ENCODE results near the gene HID1.
"Not testable (repeated sequence)": the region's sequence is repeated elsewhere in the genome, so short reads cannot be mapped to it uniquely, and the experiment has no call there.

Gene HID1

DNA sequence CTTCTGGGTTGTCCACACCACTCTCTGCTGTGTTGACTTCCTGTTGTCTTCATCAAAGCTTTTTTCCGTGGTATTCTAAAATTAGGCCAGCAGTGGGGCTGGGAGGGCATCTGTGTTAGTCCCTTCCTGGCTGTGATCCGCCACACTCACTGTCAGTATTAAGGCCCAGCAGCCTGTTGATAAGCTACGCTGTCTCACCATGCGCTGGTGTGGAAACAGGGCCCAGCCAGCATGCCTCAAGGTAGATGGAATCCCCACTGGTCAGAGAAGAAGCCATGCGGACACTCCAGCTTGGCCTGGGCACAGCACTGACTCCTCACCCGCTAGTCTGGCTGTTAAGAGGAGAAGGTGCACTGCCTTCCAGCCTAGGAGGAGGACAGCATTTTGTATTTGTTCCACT lies 26.2 kb upstream of the HID1 start:
- DNase-seq = no peak

DNA sequence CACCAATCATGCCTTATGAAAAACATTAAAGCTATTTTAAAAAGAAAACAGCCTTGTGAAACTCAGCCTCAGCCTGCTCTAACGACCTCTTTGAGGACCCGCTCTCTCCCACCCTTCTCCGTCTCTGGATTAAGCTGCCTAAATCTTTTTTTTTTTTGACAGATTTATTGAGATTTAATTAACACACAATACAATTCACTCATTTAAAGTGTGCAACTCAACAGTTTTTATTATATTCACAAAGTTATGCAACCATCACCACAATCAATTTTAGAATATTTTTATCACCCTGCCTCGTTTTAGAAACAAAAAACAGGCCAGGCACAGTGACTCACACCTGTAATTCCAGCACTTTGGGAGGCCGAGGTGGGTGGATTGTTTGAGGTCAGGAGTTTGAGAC lies 23.3 kb upstream of the HID1 start:
- DNase-seq = no peak

DNA sequence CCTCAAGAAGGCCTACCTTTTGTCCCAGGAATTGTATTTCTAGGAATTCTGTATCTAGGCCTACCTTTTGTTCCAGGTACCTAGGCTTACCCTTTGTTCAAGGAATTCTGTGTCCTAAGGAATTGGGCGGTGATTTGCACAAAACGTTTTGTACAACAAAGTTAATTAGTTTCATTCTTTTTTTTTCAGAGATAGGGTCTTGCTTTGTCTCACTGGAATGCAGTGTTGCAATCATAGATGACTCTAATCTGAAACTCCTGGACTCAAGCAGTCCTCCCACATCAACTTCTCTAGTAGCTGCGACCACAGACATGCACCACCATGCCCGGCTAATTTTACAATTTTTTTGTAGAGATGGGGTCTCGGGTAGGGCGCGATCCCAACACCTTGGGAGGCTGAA lies 21.9 kb upstream of the HID1 start:
- DNase-seq = no peak

DNA sequence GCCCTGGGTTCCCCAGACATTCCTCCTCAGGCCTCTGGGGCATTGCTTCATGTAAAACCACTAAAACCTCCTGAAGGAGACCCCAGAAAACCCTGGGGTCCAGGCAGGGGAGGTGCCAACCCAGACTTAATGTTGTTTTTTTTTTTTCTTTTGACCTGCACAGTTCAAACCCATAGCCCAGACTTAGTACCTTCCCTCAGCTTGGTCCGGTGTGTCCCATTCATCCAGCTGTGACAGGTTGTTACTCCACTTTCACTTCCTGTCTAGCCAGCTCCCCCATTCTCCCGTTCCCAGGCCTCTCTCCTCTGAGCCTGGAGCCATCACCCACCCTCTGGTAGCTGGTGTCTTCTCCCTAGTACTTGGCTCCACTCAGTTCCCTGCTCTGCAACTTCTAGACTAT lies 19.7 kb upstream of the HID1 start:
- no peak for DNase-seq

DNA sequence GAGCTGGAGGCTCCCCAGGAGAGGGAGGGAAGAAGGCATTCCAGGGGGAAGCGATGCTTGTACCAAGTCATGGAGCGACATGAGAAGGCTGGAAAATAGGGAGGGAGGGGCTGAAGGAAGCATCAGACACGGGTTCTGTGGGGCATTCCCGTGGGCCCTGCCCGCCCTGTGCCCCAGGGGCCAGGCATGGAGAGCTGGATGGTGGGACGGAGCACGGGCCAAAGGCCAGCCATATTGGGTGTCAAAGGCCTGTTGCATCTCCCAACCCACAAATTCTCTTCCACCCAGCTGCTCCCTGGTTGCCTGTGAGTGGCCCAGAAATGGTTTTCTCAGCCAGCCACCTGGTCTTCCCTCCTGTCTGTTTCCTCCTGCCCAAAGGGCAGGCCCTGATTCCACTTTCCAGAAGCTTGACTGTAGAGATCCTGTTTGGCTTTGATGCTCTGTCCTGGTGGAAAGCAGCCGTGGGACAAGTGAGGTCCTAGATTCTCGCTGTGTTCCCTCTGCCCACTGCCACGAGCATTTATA lies 18.1 kb upstream of the HID1 start:
- no peak for DNase-seq

DNA sequence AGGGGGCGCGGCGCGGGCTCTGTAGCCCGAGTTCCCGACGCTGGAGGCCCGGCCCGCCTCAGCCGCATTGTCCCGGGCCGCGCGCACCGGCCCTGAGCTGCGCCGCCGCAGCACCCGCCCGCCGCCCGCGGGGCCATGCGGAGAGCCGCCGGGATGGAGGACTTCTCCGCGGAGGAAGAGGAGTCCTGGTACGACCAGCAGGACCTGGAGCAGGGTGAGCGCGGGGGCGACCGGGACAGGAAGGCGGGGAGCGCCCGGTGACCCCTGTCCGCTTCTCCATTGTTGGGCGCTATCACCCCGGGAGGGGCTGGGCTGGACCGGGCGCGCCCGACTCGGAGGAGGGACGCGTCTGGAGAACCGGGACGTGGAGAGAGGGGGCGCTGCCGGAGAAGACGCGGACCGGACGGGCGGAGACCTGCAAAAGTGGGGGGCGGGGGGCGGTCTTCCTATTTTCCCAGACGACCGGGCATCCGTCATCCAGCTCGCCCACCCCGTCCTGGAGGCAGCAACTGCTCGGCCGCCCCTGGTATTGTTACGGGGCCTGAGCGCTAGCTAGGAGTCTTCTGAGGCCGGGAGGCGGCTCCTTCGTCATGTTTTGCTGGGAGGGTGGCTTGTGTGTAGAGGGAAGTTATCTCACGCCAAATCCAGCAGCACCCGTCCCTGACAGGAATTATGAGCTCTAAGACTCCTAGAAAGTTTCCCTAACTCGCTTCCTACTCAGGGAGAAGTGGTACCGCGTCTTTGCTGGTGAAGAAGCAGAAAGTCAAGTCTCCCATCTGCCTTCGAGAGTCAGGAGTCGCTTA lies 15.6 kb upstream of the HID1 start:
- peak; percentile 15 for DNase-seq

DNA sequence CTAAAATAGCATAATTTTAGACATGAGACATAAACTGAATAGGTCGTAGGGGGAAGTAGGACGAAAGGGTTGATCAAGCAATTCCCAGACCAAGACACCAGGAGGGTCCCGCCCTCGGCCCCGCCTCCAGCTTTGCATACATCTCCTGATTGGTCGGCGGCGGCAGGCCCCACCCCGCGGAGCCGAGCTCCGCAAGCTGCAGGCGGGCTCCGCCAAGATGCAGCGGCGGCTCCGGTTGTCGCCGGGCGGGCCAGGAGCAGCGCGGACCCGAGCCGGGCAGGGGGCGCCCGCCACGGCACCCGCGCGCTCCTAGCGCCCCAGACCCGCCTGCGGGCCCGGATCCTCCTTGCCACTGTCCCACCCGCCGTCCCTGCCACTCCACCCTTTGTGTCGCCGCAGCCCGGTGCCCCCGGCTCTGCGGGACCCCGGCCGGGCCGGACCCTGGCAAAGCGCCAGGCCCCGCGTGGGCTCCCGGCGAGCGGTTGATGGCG lies 14.9 kb upstream of the HID1 start, which contains the start of gene CDR2L:
CDR2L (plus strand) TSS at position 215 of the 491 bp plus-strand sequence. CDS start 412 bp downstream, outside the sequence.
- peak; percentile 92 for DNase-seq

DNA sequence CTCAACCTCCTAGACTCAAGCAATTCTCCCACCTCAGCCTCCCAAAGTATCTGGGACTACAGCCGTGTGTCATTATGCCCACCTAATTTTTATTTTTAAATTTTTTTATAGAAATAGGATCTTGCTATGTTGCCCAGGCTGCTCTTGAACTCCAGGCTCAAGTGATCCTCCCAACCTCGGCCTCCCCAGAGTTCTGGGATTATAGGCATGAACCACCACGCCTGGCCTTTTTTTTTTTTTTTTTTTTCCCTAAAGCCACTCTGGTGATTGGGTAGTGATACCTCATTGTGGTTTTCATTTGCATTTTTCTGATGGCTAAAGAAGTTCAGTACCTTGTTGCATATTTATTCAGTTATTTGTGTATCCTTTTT lies 13.6 kb upstream of the HID1 start:
- no peak for DNase-seq

DNA sequence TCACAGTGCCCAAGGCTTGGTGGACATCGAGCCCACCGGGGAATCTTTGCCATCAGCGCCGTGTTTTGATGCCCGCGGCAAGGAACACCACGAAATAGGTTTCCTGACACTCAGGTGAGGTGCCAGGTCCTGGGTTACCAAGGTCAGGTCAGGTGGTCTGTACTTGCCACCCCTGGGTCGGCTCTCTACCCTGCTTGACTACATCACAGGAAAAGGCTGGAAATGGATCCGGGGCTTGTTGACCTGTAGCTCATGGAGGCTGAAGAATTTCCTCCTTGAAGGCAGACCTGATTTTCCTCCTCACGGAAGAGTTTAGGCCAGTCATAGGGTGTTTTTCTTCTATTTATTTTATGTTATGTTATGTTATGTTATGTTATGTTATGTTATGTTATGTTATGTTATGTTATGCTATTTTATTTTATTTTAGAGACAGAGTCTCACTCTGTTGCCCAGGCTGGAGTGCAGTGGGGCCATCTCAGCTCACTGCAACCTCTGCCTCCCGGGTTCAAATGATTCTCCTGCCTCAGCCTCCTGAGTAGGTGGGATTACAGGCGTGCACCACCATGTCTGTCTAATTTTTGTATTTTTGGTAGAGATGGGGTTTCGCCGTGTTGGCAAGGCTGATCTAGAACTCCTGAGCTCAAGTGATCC lies 10.2 kb upstream of the HID1 start:
- not testable (repeated sequence) for DNase-seq

DNA sequence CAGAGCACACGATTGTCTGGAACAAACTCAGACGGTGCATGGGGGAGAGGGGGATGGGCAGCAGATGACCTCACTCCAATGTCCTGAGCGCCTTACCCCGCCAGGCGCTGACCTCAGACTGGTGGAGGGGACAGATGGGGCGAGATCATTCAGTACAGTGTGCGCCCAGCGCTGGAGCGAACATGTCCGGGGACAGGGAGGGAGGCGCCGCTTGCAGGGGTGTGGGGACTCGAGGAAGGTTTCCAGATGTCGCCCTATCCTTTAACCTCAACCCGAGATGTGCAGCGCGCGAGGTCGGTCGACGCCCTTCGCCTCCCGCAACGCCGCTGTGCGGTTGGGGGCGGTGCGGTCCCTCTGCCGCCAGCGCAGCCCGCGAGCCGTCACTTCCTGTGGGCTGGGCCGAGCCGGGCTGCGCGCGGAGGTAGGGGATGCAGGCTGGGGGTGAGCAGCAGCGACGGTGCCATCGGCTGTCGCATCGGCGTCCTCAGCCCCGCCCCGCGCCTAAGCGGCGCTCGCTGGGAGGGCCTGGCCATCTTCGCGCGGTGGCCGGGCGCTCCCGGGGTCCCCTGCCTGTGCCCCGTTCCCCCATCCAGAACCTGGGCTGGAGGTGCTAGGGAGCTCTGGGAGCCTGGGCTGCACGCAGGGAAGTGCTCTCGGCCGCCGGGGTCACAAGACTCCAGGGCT lies 9.6 kb upstream of the HID1 start:
- DNase-seq = peak; percentile 85

DNA sequence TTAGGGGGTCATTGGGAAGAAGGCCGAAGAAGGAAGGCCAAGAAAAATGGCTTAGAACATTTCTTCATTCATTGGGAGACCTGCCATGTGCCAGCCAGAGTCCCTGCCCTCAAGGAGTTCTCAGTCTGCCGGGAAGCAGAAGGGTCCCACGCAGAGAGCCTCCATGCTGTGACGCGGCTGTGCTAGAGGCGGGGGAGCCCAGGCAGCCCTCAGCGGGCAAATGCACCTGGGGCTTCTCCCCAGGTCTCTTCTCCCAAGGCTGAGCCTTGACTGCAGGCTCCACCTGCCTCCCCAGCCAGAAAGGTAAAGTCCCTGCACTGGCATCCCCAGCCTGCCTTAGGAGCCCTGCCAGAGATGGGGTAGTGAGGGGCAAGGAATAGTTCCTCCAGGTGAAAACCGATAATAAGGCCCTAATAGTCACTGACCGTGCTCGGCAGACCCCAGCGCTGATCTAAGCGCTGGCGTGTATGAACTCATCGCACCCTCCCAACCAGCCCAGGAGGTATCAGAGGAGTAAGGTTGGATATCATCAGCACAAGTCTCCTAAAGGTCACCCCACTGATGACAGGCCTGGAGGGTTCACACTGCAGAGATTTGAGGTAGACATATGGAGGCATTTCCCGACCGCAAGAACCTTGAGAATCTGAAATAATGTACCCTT lies 8.9 kb upstream of the HID1 start:
- peak; percentile 13 for DNase-seq

DNA sequence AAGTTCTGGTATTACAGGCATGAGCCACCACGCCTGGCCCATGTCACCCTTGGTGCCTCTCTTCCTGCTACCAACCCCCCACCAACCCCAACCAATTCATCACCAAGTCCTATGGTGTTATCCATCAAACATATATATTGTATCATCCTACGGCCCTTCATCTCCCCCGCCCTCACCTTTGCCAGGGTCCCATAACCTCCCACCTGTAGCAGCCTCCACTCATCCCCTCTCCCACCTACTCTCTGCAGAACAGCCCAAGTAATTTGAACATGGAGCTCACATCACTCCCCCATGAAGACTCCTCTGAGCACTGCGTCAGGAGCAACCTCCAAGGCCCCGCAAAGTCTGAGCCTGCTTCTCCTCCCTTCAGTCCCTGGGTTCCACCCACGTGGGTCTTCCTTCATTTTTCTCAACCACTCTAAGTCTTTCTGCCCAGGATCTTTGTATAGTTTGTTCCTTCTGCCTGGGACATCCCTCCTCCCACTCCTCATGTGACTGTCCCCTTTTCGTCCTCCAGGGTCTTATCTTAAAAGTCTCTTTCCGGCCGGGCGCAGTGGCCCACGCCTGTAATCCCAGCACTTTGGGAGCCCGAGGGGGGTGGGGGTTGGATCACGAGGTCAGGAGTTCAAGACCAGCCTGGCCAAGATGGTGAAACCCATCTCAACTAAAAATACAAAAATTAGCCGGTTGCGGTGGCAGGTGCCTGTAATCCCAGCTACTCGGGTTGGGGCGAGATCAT lies 7.0 kb upstream of the HID1 start:
- DNase-seq = no peak

DNA sequence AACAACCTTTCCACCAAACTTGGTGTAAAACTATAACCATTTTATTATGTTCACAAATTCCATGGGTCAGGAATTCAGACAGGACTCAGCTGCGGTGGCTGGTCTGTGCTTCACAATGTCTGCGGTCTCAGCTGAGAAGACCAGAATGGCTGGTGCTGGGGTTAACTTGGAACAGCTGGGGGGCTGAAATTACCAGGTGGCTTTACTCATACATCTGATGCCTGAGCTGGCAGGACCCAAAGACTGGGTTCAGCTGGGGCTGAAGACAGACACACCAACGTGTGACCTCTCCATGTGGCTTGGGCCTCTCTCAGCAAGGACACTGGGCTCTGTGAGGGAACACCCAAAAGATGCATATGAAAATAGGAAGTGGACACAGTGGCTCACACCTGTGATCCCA lies 5.7 kb upstream of the HID1 start:
- no peak for DNase-seq

DNA sequence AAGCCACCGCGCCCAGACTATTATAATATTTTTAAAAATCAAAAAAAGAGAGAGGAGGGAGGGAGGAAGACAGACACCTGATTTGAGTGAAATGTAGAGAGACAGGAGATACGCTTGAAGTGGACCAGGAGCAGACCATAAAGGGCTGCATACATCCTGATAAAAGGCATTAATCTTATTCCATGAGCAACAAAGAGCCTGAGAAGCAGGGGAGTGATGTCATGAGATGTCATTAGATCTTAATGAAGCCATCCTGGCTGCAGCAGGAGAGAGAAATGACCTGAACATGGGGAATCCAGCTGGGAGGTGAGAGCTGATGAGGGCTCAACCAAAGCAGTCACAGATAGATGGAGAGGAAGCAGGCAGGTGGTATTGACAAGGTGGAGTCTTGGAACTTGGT lies 5.2 kb upstream of the HID1 start:
- DNase-seq = no peak

DNA sequence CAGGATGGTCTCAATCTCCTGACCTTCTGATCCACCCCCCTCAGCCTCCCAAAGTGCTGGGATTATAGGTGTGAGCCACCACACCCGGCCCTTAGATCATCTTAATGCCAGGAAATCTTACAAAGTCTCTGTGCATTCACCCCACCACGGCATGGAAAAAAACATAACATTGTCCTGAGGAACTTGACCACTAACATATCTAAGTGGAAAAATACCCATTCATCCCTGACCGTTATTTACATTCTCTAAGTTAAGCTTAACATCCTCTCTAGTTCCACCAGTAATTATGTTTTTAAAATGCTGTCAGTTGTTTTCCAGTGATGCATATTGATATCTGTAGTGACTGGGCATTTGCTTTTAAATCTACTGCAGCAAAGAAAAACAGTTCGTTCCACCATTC lies 3.4 kb upstream of the HID1 start:
- no peak for DNase-seq

DNA sequence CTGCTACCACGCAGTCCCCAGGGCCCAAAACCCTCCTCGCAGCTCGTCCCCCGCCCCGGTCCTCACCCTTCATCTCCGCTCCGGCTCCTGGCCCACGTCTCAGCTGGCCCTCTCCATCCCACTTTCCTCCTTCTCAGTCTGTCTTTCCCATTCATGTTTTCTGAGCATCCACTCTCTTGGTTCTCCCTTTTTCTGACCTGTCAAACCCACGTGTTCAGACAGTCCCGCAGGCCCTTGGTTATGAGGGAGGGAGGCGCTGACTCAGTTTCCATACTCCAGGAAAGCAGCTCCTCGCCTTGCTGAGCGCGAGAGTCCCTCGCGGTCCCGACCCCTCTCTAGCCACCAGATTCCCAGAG lies 392 bp upstream of the HID1 start:
- no peak for DNase-seq

DNA sequence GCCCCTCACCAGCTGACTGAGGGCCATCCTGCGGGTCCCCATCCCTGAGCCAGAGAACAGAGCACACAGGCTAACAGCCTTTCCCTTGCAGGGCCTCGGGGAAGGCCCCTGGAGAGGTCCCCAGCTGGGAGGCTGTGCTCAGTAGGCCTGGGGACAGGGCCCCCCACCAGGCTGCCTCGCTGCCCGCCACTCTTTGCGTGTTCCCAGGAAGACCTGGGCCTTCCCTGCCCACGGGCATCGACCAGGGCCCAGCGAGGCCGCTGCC lies 785 bp downstream of the HID1 start:
- DNase-seq = no peak

DNA sequence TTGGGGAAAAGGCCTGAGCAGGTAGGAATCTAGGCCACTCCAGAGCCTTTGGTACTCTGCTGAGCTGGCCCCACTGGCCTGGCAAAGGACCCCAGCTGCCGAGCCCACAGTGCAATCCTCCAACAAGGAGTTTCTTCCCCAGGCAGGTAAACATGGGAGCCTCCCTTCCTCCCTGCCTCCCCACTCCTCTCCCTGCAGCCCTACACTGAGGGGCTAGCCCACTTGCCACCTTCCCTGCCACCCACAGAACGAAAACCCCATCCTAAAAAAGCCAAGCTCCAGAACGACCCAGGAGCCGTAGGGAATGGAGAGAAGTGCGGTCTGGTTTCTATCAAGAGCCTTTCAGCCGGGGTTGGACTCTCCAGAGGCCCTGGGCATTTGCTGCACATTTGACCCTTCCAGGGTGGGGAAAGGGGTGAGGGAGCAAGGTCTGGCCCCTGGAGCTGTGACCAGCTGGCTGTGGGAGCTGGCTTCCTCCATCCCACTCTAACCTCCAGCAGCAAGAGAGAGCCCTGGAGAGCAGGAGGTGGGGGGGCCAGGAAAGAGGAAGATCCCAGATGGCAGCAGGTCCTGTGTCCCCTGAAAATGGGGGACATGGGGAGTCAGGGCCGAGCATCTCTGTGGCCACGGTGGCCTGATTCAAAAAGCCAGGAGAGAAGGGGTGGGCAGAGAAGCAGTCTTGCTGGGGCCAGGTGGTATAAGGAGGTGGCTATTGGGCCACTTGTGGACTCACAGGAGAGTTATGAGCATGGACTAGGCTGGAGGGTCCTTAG lies 1.3 kb downstream of the HID1 start:
- no peak for DNase-seq

DNA sequence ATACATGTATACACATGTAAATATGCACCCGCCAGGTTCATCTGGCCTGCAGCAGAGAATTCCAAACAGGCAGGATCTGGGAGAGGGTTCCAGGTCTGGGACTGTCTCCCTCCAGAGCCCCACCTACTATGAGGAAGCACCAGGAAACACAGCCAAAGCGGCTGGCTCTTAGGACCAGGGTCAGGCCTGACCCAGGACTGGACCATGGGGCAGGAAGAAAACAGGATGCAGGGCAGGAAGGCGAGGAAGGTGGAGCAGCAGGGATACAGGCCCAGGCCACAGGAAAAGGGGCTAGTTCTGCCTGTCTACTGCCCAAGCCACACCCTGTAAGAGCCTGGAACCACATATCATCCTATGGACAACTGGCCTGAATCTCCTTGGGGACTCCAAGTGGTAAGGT lies 2.2 kb downstream of the HID1 start:
- no peak for DNase-seq

DNA sequence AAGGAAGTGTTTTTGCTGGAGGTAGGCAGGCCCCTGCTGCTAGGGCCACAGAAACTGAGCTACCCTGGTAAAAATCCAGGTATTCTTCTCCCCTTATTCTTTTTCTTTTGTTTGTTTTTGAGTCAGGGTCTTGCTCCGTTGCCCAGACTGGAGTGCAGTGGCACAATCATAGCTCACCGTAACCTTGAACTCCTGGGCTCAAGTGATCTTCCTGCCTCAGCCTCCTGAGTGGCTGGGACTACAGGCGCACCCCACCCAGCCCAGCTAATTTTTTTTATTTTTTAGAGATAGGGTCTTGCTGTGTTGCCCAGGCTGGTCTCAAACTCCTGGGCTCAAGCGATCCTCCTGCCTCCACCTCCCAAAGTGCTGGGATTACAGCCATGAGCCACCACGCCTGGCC lies 3.1 kb downstream of the HID1 start:
- DNase-seq = not testable (repeated sequence)

DNA sequence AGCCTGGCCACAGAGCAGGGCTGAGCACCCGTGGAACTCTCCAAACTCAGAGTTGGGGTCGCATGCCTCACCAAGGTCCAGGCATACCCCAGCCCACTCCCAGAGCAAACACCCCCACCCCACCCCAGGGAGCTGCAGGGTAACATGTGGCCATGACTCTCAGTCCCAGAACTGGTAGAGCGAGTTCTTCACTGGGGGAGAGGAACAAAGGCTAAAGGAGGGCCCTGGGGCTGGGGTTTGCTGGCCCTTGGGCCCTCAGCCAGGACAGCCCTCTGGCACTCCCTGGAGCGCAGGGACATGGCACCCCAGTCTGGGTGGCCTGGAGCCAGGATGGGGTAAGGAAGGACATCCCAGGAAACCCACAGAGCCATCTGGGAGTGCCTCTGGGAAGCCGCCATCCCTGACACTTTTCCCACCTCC lies 4.2 kb downstream of the HID1 start:
- DNase-seq = no peak

Measured in activated CD4-positive, alpha-beta T cell treated with anti-CD3 and anti-CD28 coated beads, Interleukin-10, Interleukin-2, amounts not matched to agents 100 ng/mL and 50 ng/mL, durations not matched to agents 16 hours and 8 hours (primary cell).